ENCODE measurements around the gene SIMC1. TPM values are rescaled to one million over a fixed set of nuclear protein-coding genes. Genes with fewer than 3 reads are reported as not detected.

The SIMC1 gene
- total RNA-seq, 4 donors from 2014 or later, result 9.0 to 20.2 (median 13.1) TPM

DNA sequence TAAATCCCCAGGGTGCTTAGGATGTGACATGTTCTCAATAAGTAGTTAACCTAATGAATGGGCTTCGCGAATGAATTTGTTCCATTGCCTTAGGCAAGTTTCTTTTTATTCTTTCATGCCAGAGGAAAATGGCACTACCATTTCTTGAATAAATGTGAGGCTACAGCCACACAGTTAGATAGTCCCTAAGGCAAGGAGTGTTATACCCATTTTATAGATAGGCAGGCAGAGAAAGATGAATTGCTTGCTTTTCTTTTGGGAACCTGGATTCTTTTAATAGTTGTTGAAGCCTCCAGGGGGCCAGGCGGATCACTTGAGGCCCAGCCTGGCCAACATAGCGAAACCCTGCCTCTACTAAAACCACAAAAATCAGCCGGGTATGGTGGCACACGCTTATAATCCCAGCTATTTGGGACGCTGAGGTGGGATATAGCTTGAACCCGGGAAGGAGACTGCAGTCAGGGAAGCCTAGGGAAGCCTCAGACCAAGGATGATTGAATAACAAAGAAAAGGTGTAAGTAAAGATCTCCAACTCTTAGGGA, 149.2 kb downstream of the SIMC1 start:
- H3K9me3 ChIP-seq, result no peaks in the 10 kb centered on the region
- DNase-seq, result no peak
- WGBS, 2 donors, result 42% methylated on average over 8 of the region's 8 CpGs
- intact Hi-C loops (cut with DNase I), result no loop called here
- TF ChIP-seq, protein P1, sequence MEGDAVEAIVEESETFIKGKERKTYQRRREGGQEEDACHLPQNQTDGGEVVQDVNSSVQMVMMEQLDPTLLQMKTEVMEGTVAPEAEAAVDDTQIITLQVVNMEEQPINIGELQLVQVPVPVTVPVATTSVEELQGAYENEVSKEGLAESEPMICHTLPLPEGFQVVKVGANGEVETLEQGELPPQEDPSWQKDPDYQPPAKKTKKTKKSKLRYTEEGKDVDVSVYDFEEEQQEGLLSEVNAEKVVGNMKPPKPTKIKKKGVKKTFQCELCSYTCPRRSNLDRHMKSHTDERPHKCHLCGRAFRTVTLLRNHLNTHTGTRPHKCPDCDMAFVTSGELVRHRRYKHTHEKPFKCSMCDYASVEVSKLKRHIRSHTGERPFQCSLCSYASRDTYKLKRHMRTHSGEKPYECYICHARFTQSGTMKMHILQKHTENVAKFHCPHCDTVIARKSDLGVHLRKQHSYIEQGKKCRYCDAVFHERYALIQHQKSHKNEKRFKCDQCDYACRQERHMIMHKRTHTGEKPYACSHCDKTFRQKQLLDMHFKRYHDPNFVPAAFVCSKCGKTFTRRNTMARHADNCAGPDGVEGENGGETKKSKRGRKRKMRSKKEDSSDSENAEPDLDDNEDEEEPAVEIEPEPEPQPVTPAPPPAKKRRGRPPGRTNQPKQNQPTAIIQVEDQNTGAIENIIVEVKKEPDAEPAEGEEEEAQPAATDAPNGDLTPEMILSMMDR (IDR thresholded peaks at IDR 0.05), result no peak
- no peak for TF ChIP-seq POLR2A (IDR thresholded peaks at IDR 0.05)
- no peaks in the 10 kb centered on the region for H3K27me3 ChIP-seq
- peak overlapping the region; percentile 10 to 90 (median 60) for H3K4me3 ChIP-seq (replicated peaks in 1 of 3)
- no peak overlapping the region for H3K27ac ChIP-seq
- H3K4me1 ChIP-seq, result peaks cover 8 to 19% of the 10 kb centered on the region in 2 donors
- peaks cover 25 to 29% of the 10 kb centered on the region in 2 donors for H3K36me3 ChIP-seq

GRCh38 chr5:176388003-176388443, 149.8 kb downstream of the SIMC1 start:
- Histone ChIP-seq H3K9me3 (no peaks in the 10 kb centered on the region), H3K4me1 (peaks cover 8 to 19% of the 10 kb centered on the region in 2 donors), H3K4me3 (replicated peaks in 1 of 3) (peak overlapping the region; percentile 10 to 90 (median 60)), H3K36me3 (peaks cover 24 to 35% of the 10 kb centered on the region in 2 donors), H3K27me3 (no peaks in the 10 kb centered on the region), H3K27ac (no peak overlapping the region)
- DNase-seq, result peak in 1 of 2 donors; percentile 8
- WGBS, 2 donors, result 0 to 1% methylated on average over 21 to 23 of the region's 29 CpGs
- intact Hi-C loops (cut with DNase I), result no loop called here
- TF ChIP-seq, protein P1 (IDR thresholded peaks at IDR 0.05), result no peak
- TF ChIP-seq POLR2A (IDR thresholded peaks at IDR 0.05), result no peak

GRCh38 chr5:176388444-176389134, 150.4 kb downstream of the SIMC1 start, which contains the start of the genes HIGD2A and NOP16:
Gene HIGD2A, plus strand, starts transcription at chr5:176388751. Its CDS starts 69 bp downstream, at chr5:176388820.
Gene NOP16, minus strand, starts transcription at chr5:176388598. Its CDS starts 59 bp downstream, at chr5:176388539.
- peak within 1 kb of the TSS; percentile 60 to 90 (median 70) for H3K4me3 ChIP-seq (replicated peaks in 1 of 3)
- TF ChIP-seq POLR2A (IDR thresholded peaks at IDR 0.05), result peak in 1 of 2 donors; percentile 41
- TF ChIP-seq, protein P1 (IDR thresholded peaks at IDR 0.05), result peak in 2 of 6 experiments; percentile 29 to 42
- H3K9me3 ChIP-seq, result no peaks in the 10 kb centered on the region
- peak within 1 kb of the TSS; percentile 93 to 97 (median 96) for H3K27ac ChIP-seq
- peaks cover 8 to 19% of the 10 kb centered on the region in 2 donors for H3K4me1 ChIP-seq
- intact Hi-C loops (cut with DNase I), result no loop called here
- peaks cover 21 to 30% of the 10 kb centered on the region in 2 donors for H3K36me3 ChIP-seq
- H3K27me3 ChIP-seq, result no peaks in the 10 kb centered on the region
- WGBS, 2 donors, result 0 to 1% methylated on average over 34 to 46 of the region's 47 CpGs
- DNase-seq, result peak; percentile 100

DNA sequence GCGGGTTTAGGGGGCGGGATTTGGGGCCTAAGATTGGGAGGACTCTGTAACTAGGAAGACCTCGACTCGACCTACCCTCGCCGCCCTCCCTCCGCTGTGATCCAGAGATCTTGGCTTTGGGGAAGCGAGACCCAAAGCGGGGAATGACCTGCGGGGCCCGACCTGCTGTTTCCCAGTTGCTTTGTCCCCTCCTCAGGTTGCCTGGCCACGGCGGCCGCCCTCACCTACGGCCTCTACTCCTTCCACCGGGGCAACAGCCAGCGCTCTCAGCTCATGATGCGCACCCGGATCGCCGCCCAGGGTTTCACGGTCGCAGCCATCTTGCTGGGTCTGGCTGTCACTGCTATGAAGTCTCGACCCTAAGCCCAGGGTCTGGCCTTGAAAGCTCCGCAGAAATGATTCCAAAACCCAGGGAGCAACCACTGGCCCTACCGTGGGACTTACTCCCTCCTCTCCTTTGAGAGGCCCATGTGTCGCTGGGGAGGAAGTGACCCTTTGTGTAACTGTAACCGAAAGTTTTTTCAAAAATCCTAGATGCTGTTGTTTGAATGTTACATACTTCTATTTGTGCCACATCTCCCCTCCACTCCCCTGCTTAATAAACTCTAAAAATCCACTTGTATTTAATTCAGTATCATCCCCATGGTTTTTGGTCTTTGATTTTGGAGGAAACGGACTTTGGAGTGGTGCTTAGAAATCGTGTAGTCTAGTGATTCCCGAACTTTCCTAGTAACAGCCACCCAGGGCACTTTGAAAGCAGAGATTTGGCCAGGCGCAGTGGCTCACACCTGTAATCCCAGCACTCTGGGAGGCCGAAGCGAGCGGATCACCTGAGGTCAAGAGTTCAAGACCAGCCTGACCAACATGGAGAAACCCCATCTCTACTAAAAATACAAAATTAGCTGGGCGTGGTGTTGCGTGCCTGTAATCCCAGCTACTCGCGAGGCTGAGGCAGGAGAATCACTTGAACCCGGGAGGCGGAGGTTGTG, 151.2 kb downstream of the SIMC1 start:
- intact Hi-C loops (cut with DNase I), result no loop called here
- H3K36me3 ChIP-seq, result peaks cover 18 to 21% of the 10 kb centered on the region in 2 donors
- WGBS, 2 donors, result 29 to 35% methylated on average over 31 to 39 of the region's 41 CpGs
- TF ChIP-seq, protein P1 (IDR thresholded peaks at IDR 0.05), result no peak
- TF ChIP-seq POLR2A (IDR thresholded peaks at IDR 0.05), result peak in 1 of 2 donors; percentile 76
- no peaks in the 10 kb centered on the region for H3K9me3 ChIP-seq
- peaks cover 8 to 19% of the 10 kb centered on the region in 2 donors for H3K4me1 ChIP-seq
- no peak for DNase-seq
- H3K27me3 ChIP-seq, result no peaks in the 10 kb centered on the region
- H3K27ac ChIP-seq, result peak overlapping the region; percentile 64 to 93 (median 90)
- peak overlapping the region; percentile 60 to 74 (median 70) for H3K4me3 ChIP-seq (replicated peaks in 1 of 3)
